ENCODE results near the gene SMIM38.

The SMIM38 gene

GRCh38 chr11:69155302-69156234 lies at the start of gene SMIM38:
TSS of gene SMIM38 (plus strand) at chr11:69155935. CDS start at chr11:69157847, 1,912 bp downstream.
- no peak for DNase-seq

- DNase-seq: no peak
These were observed 49.5 kb upstream of the SMIM38 start for GRCh38 chr11:69106031-69106811.

GRCh38 chr11:69107413-69107812 lies 48.3 kb upstream of the SMIM38 start:
- no peak for DNase-seq

- no peak for DNase-seq
These were observed 47.7 kb upstream of the SMIM38 start for GRCh38 chr11:69108030-69108429.

GRCh38 chr11:69108559-69108958 lies 47.2 kb upstream of the SMIM38 start:
- DNase-seq: no peak

GRCh38 chr11:69109101-69109500 lies 46.6 kb upstream of the SMIM38 start:
- no peak for DNase-seq

- DNase-seq: no peak
These were observed 45.3 kb upstream of the SMIM38 start for GRCh38 chr11:69110451-69110850.

GRCh38 chr11:69111624-69112542 lies 43.9 kb upstream of the SMIM38 start:
- no peak for DNase-seq

GRCh38 chr11:69113226-69113625 lies 42.5 kb upstream of the SMIM38 start:
- no peak for DNase-seq

GRCh38 chr11:69113646-69114340 lies 41.9 kb upstream of the SMIM38 start:
- no peak for DNase-seq

- DNase-seq: no peak
These were observed 41.4 kb upstream of the SMIM38 start for GRCh38 chr11:69114362-69114761.

- no peak for DNase-seq
These were observed 40.8 kb upstream of the SMIM38 start for GRCh38 chr11:69114811-69115523.

- no peak for DNase-seq
These were observed 39.9 kb upstream of the SMIM38 start for GRCh38 chr11:69115586-69116560.

GRCh38 chr11:69116671-69117070 lies 39.1 kb upstream of the SMIM38 start:
- DNase-seq: no peak

GRCh38 chr11:69119190-69119589 lies 36.5 kb upstream of the SMIM38 start:
- DNase-seq: no peak

GRCh38 chr11:69120096-69120875 lies 35.4 kb upstream of the SMIM38 start:
- no peak for DNase-seq

- peak; percentile 48 for DNase-seq
These were observed 34.7 kb upstream of the SMIM38 start for GRCh38 chr11:69121021-69121420.

GRCh38 chr11:69121621-69122325 lies 34.0 kb upstream of the SMIM38 start:
- no peak for DNase-seq

- no peak for DNase-seq
These were observed 33.5 kb upstream of the SMIM38 start for GRCh38 chr11:69122326-69122629.

All from GDM1 (cell line).